B cell (primary cell): ENCODE results near the gene MMP8.

Source experiments
- EZH2 ChIP-seq: IDR thresholded peaks from 2 replicates; pipeline ENCODE4 v1.6.1; 2012; ENCODE audit warnings: borderline replicate concordance, low read depth, mild to moderate bottlenecking, moderate library complexity, low read length; ENCODE audit not compliant: insufficient read depth, poor library complexity, severe bottlenecking
- TF ChIP-seq, protein P1 (sequence below): fragments of 200-600 bp; IDR thresholded peaks from one replicate; pipeline ENCODE4 v1.8.0; 2022; ENCODE audit warnings: antibody characterized with exemption, mild to moderate bottlenecking

DNA sequence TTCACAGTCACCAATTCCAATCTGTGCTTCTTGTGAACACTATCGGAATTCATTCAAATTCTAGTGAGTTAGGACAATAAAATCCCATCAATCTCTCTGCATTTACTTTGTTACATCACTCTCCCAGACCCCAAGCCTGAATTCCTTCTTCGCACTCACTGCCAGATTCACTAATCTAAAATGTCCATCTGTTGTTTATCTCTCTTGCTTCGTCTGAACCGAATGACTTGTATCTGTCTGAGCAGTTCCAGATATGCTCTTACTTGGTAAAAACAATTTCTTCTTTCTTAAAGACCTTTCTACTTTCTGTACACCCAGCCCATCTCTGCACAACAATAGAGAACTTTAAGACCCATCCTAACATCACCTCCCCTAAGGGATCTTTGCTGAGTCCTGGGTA is 48.6 kb upstream of the MMP8 start:
- TF ChIP-seq, protein P1, sequence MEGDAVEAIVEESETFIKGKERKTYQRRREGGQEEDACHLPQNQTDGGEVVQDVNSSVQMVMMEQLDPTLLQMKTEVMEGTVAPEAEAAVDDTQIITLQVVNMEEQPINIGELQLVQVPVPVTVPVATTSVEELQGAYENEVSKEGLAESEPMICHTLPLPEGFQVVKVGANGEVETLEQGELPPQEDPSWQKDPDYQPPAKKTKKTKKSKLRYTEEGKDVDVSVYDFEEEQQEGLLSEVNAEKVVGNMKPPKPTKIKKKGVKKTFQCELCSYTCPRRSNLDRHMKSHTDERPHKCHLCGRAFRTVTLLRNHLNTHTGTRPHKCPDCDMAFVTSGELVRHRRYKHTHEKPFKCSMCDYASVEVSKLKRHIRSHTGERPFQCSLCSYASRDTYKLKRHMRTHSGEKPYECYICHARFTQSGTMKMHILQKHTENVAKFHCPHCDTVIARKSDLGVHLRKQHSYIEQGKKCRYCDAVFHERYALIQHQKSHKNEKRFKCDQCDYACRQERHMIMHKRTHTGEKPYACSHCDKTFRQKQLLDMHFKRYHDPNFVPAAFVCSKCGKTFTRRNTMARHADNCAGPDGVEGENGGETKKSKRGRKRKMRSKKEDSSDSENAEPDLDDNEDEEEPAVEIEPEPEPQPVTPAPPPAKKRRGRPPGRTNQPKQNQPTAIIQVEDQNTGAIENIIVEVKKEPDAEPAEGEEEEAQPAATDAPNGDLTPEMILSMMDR = no peak
- no peak for TF ChIP-seq EZH2
